ENCODE measurements around the gene EXD3. TPM values are rescaled to one million over a fixed set of nuclear protein-coding genes. Genes with fewer than 3 reads are reported as not detected.

EXD3 gene
- total and polyA plus RNA-seq, 9 of the 15 experiments (the other 6 are each of a cell fraction or from before 2014, with no cell fraction given): 0.29 to 12.5 (median 3.9) TPM

GRCh38 chr9:137441289-137441934, 18.4 kb upstream of the EXD3 start, which contains the start of gene ENTPD8 (continued):
- TF ChIP-seq MGA (IDR thresholded peaks at IDR 0.05) (no peak), ZFX (CRISPR knock-in tag; IDR thresholded peaks at IDR 0.05) (0 out of 2 replicates have a peak, but pooled peaks have one; percentile 13), HDAC1 (IDR thresholded peaks at IDR 0.05) (peak in 1 of 2 experiments; percentile 36; a peak in 1 of 4 replicates), ZNF785 (CRISPR knock-in tag; IDR thresholded peaks at IDR 0.05) (no peak), E2F6 (IDR thresholded peaks at IDR 0.05; ENCODE audit: borderline replicate concordance in 1 of 2, extremely low read depth in 1 of 2, insufficient read depth in 1 of 2, insufficient read length in 1 of 2, low read depth in 1 of 2, low read length in 1 of 2, poor library complexity in 1 of 2, severe bottlenecking in 1 of 2) (peak in 1 of 2 experiments; percentile 79), CTBP1 (IDR thresholded peaks at IDR 0.05; ENCODE audit: borderline replicate concordance) (peak; percentile 76; the same call in 1 of the 2 replicates), VEZF1 (CRISPR knock-in tag; IDR thresholded peaks at IDR 0.05) (peak; percentile 75), MAZ (CRISPR knock-in tag; conservative IDR thresholded peaks at IDR 0.05 in 1 of 2, IDR thresholded peaks at IDR 0.05 in 1 of 2) (peak in 1 of 2 experiments; percentile 73; a peak in 2 of 4 replicates), GMEB1 (CRISPR knock-in tag; IDR thresholded peaks at IDR 0.05) (no peak), NFRKB (IDR thresholded peaks at IDR 0.05; ENCODE audit: low read depth) (no peak)
